ENCODE measurements around the gene RIMS4. TPM values are rescaled to one million over a fixed set of nuclear protein-coding genes. Genes with fewer than 3 reads are reported as not detected.

The RIMS4 gene
- total and polyA plus RNA-seq, 2 of the 8 experiments (the other 6 are each of a cell fraction or from before 2014, with no cell fraction given) = 13.3 to 44.2 TPM

GRCh38 chr20:44745122-44745597, 65.2 kb downstream of the RIMS4 start:
- H3K79me2 ChIP-seq (ENCODE audit: control insufficient read depth in 1 of 2, insufficient read depth in 2 of 2, low read length in 2 of 2) = no peaks in the 10 kb centered on the region
- no peak overlapping the region for H3K56ac ChIP-seq (replicated peaks; ENCODE audit: insufficient read length, low read depth, low read length)
- no peak overlapping the region for H2AK5ac ChIP-seq (ENCODE audit: low read depth, low read length)
- no peak overlapping the region for H2BK12ac ChIP-seq (ENCODE audit: low read depth, low read length)
- H3K36me3 ChIP-seq (ENCODE audit: control insufficient read depth in 2 of 4, insufficient read depth in 4 of 4, low read length in 3 of 4) = no peaks in the 10 kb centered on the region
- peaks cover 0 to 7% (median 3%) of the 10 kb centered on the region in 4 experiments; a peak in 4 of 7 replicates for H3K4me1 ChIP-seq (replicated peaks in 1 of 4; ENCODE audit: control insufficient read depth in 3 of 4, insufficient read depth in 4 of 4, low read length in 3 of 4)
- peak overlapping the region in 2 of 4 experiments; percentile 46 to 71; a peak in 3 of 8 replicates for H3K4me3 ChIP-seq (ENCODE audit: extremely low read depth in 1 of 4, insufficient read depth in 2 of 4, low read depth in 3 of 4, low read length in 4 of 4)
- FAIRE-seq (no peak), DNase-seq (ENCODE audit: low read depth in 1 of 2, low spot score in 2 of 2) (no peak)
- peak overlapping the region; percentile 86 to 95 for H3K4me2 ChIP-seq (ENCODE audit: insufficient read depth in 1 of 2, low read depth in 2 of 2, low read length in 2 of 2)
- no peak overlapping the region for H3K23ac ChIP-seq (ENCODE audit: insufficient read length)
- H3K9ac ChIP-seq (replicated peaks in 1 of 4; ENCODE audit: extremely low read depth in 1 of 4, low read depth in 3 of 4, low read length in 3 of 4) = no peak overlapping the region
- no peak overlapping the region for H4K5ac ChIP-seq (ENCODE audit: insufficient read length, low read depth, low read length)
- no peak overlapping the region for H3K27ac ChIP-seq (ENCODE audit: low read depth, low read length)
- peaks cover 2 to 40% (median 25%) of the 10 kb centered on the region in 4 experiments for H3K27me3 ChIP-seq (replicated peaks in 1 of 4; ENCODE audit: control insufficient read depth in 3 of 4, extremely low read depth in 1 of 4, insufficient read depth in 3 of 4, low read length in 3 of 4)
- peaks cover 11% of the 10 kb centered on the region; the same call in 1 of the 2 replicates for H3K23me2 ChIP-seq (ENCODE audit: low read depth, low read length)
- no peak overlapping the region for H2BK20ac ChIP-seq (ENCODE audit: low read length)
- no peaks in the 10 kb centered on the region for H3K9me3 ChIP-seq (ENCODE audit: insufficient read depth in 2 of 2, low read depth in 1 of 2, low read length in 1 of 2)
- 15 to 40% methylated on average over 2 to 4 of the region's 5 CpGs for WGBS, 2 experiments (ENCODE audit: extremely low coverage in 1 of 2, insufficient coverage in 1 of 2, insufficient read length in 1 of 2, insufficient replicate concordance in 2 of 2, low coverage in 1 of 2, low lambda C conversion rate in 2 of 2, missing lambda C conversion rate in 1 of 2)
- H2AFZ ChIP-seq (ENCODE audit: low read length) = no peak overlapping the region; the same call in 1 of the 2 replicates
- no peaks in the 10 kb centered on the region for H3K79me1 ChIP-seq (ENCODE audit: low read depth, low read length)
- no peak overlapping the region for H3K4ac ChIP-seq (replicated peaks; ENCODE audit: insufficient read length, low read depth, low read length)
- H2BK5ac ChIP-seq (ENCODE audit: low read depth, low read length) = no peak overlapping the region
- H4K20me1 ChIP-seq (replicated peaks in 1 of 2; ENCODE audit: control insufficient read depth in 1 of 2, insufficient read depth in 2 of 2, low read length in 2 of 2) = no peaks in the 10 kb centered on the region
- ChIA-PET CTCF (ENCODE audit: partially characterized antibody) (interaction anchor here (1.3 to 15.1 kb wide), 3 partner anchors 18 to 134 kb away, joined by 3 to 256 read pairs (median 55); no protein-coding TSS in a partner anchor), POLR2A (ENCODE audit: partially characterized antibody) (no interaction called here)
- H3K18ac ChIP-seq (ENCODE audit: extremely low read depth, low read length) = no peak overlapping the region
- H3K14ac ChIP-seq (ENCODE audit: insufficient read length) = no peak overlapping the region
- H2BK15ac ChIP-seq (ENCODE audit: low read length) = no peak overlapping the region
- no peak overlapping the region; the same call in 1 of the 2 replicates for H4K8ac ChIP-seq (ENCODE audit: extremely low read depth, insufficient read depth, low read length)
- no peak overlapping the region for H4K91ac ChIP-seq (replicated peaks; ENCODE audit: insufficient read length, low read length)
- H2BK120ac ChIP-seq (replicated peaks; ENCODE audit: low read depth, low read length) = no peak overlapping the region

Data from H1 (cell line).